ENCODE results near the gene BLM.

The BLM gene

DNA sequence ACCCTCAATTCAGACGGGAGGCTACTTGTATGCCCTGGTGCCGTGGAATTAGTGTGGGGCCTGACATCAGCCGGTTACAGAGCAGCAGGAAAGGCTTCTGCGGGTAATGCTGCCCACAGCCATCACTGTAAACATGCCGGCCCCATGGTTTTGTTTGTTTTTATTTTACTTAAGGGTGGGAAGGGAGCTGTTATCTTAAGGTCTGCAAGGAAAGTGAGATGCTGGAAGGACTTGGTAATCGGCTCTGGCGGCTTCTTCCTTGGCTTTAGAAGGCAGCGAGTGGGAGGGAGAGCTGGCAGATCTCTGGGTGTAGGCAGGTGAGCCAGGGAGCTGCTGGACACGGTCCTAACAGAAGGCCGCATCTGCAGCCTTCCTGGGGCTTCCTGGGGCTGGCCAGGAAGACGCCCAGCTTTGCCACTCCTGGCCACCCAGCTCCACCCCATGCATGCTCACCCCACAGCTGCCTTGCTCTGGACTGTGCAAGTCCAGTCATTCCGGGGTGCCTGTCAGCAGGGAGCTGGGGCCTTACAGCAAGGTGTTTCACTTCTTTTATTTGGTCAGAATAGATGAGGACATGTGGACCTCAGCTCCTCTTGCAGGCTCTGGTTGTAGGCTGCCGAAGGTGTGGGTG lies 97.2 kb downstream of the BLM start:
- DNase-seq (ENCODE audit: extremely low spot score), result no peak
- TF ChIP-seq BHLHE40 (IDR thresholded peaks at IDR 0.05; ENCODE audit: borderline replicate concordance), result no peak
- TF ChIP-seq FOXM1 (IDR thresholded peaks at IDR 0.05; ENCODE audit: borderline replicate concordance), result no peak
- ChIA-PET CTCF (interaction anchor here (0.7 to 1.7 kb wide), 2 partner anchors 13 to 72 kb away, joined by 4 to 6 read pairs; no protein-coding TSS in a partner anchor), POLR2A (interaction anchor here (1.1 kb wide), 1 partner anchor 97 kb away, joined by 3 read pairs; the partner anchor contains the start of gene BLM)

GRCh38 chr15:90816401-90817116 lies 99.4 kb downstream of the BLM start:
- ChIA-PET POLR2A (no interaction called here), CTCF (no interaction called here)
- no peak for TF ChIP-seq L3MBTL2 (conservative IDR thresholded peaks at IDR 0.05)
- TF ChIP-seq TARDBP (IDR thresholded peaks at IDR 0.05), result no peak
- no peak for TF ChIP-seq HDGF (IDR thresholded peaks at IDR 0.05; ENCODE audit: borderline replicate concordance)
- no peak for TF ChIP-seq ZNF384 (IDR thresholded peaks at IDR 0.05)
- no peak for DNase-seq (ENCODE audit: extremely low spot score)

- POLR2A ChIA-PET, result interaction anchor here (1.3 kb wide), 1 partner anchor 10 kb away, joined by 3 read pairs; no protein-coding TSS in a partner anchor
- TF ChIP-seq FOXA1 (IDR thresholded peaks at IDR 0.05), result no peak
- TF ChIP-seq FOXK2 (IDR thresholded peaks at IDR 0.05), result no peak
- TF ChIP-seq ZNF384 (IDR thresholded peaks at IDR 0.05), result no peak
- no peak for TF ChIP-seq TARDBP (IDR thresholded peaks at IDR 0.05)
- no peak for TF ChIP-seq L3MBTL2 (conservative IDR thresholded peaks at IDR 0.05)
- no peak for TF ChIP-seq CTBP1 (IDR thresholded peaks at IDR 0.05; ENCODE audit: borderline replicate concordance)
- TF ChIP-seq NFRKB (IDR thresholded peaks at IDR 0.05), result no peak
- TF ChIP-seq HDGF (IDR thresholded peaks at IDR 0.05; ENCODE audit: borderline replicate concordance), result no peak
- no peak for TF ChIP-seq SUZ12 (IDR thresholded peaks at IDR 0.05)
- TF ChIP-seq ARNT (IDR thresholded peaks at IDR 0.05), result no peak
- TF ChIP-seq BHLHE40 (IDR thresholded peaks at IDR 0.05; ENCODE audit: borderline replicate concordance), result no peak
- TF ChIP-seq FOXM1 (IDR thresholded peaks at IDR 0.05; ENCODE audit: borderline replicate concordance), result no peak
- TF ChIP-seq ELF4 (IDR thresholded peaks at IDR 0.05), result no peak
- TF ChIP-seq LEF1 (IDR thresholded peaks at IDR 0.05; ENCODE audit: borderline replicate concordance), result no peak
- TF ChIP-seq SP1 (IDR thresholded peaks at IDR 0.05), result no peak
- TF ChIP-seq, protein P1, sequence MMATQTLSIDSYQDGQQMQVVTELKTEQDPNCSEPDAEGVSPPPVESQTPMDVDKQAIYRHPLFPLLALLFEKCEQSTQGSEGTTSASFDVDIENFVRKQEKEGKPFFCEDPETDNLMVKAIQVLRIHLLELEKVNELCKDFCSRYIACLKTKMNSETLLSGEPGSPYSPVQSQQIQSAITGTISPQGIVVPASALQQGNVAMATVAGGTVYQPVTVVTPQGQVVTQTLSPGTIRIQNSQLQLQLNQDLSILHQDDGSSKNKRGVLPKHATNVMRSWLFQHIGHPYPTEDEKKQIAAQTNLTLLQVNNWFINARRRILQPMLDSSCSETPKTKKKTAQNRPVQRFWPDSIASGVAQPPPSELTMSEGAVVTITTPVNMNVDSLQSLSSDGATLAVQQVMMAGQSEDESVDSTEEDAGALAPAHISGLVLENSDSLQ (IDR thresholded peaks at IDR 0.05), result no peak
- no peak for DNase-seq (ENCODE audit: extremely low spot score)
- CTCF ChIA-PET, result no interaction called here
Measured at GRCh38 chr15:90817117-90818057, 100.2 kb downstream of the BLM start.

DNA sequence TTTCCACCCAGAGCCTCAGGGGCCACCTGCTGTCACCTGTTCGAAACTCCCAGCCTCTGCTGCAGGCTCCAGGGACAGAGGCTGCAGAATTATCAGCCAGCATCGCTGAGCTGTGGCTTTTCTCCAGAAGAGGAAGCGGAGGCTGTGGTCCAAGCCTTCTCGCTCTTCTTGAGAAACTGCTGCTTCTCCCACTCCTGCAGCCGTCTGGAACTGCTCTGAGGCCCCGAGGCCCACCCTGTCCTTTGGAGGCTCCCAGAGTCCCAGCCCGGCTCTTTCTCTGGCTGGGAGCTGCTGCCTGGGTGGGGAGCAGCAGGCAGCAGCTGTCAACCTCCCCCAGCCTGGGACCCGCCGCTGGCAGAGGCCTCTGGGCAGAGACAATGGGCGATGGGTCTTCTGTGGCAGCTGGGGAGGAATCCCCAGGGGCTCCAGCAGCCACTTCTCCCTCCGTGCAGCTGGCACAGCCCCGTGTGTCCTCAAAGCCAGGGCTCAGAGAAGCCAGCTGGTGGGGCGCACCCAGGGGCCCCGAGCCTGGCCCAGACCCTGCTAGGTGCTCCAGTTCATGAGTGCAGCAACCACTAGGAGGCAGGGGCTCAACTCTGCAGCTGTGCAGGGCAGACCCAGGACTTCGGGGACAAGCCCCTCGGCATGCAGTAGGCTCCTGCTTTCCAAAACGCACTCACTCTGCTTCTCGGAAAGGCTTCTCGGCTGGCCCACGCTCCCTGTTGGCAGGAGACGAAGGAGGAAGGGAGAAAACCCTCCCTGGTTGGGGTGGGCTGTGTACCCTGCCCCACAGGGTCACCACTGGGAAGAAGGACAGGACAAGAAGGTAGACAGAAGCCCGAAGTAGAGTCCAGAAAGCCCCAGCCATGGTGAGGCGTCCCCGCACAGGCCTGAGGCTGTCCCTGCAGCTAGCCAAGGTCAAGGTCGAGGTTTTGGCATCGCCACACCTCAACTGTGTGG lies 101.4 kb downstream of the BLM start:
- no peak for DNase-seq (ENCODE audit: extremely low spot score)
- ChIA-PET CTCF (interaction anchor here (0.7 to 0.9 kb wide), 2 partner anchors 53 to 83 kb away, joined by 3 to 4 read pairs; no protein-coding TSS in a partner anchor), POLR2A (interaction anchor here (1.3 kb wide), 1 partner anchor 9 kb away, joined by 3 read pairs; no protein-coding TSS in a partner anchor)
- no peak for TF ChIP-seq ZNF384 (IDR thresholded peaks at IDR 0.05)
- no peak for TF ChIP-seq CTBP1 (IDR thresholded peaks at IDR 0.05; ENCODE audit: borderline replicate concordance)
- no peak for TF ChIP-seq SP1 (IDR thresholded peaks at IDR 0.05)
- TF ChIP-seq L3MBTL2 (conservative IDR thresholded peaks at IDR 0.05), result no peak
- TF ChIP-seq ELF4 (IDR thresholded peaks at IDR 0.05), result no peak
- no peak for TF ChIP-seq TARDBP (IDR thresholded peaks at IDR 0.05)
- TF ChIP-seq, protein P1 (IDR thresholded peaks at IDR 0.05), result no peak
- TF ChIP-seq BHLHE40 (IDR thresholded peaks at IDR 0.05; ENCODE audit: borderline replicate concordance), result no peak
- TF ChIP-seq FOXA1 (IDR thresholded peaks at IDR 0.05), result no peak
- TF ChIP-seq SUZ12 (IDR thresholded peaks at IDR 0.05), result no peak
- TF ChIP-seq FOXK2 (IDR thresholded peaks at IDR 0.05), result no peak
- no peak for TF ChIP-seq LEF1 (IDR thresholded peaks at IDR 0.05; ENCODE audit: borderline replicate concordance)
- TF ChIP-seq ARNT (IDR thresholded peaks at IDR 0.05), result no peak
- TF ChIP-seq FOXM1 (IDR thresholded peaks at IDR 0.05; ENCODE audit: borderline replicate concordance), result no peak
- TF ChIP-seq NFRKB (IDR thresholded peaks at IDR 0.05), result no peak
- TF ChIP-seq HDGF (IDR thresholded peaks at IDR 0.05; ENCODE audit: borderline replicate concordance), result no peak

DNA sequence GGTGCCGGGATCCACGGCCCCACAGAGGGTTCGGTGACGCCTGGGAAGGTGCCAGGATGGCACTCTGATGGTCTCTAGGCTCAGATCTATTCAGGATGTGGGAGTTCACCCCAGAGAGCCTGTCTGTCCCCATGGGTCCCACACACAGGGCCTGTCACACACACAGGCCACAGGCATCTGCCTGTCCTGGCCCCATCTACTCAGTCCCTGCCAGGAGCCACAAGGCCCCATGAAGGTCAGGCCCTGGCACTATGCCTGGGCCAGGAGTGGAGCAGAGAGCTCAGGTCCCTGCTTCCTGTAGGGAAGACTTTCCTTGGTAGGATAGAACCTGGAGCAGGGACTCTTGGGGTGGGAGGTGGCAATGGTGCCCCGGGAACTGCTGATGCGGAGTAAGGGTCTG lies 102.2 kb downstream of the BLM start:
- POLR2A ChIA-PET, result no interaction called here
- no peak for TF ChIP-seq ELF4 (IDR thresholded peaks at IDR 0.05)
- TF ChIP-seq HDGF (IDR thresholded peaks at IDR 0.05; ENCODE audit: borderline replicate concordance), result no peak
- no peak for TF ChIP-seq FOXA1 (IDR thresholded peaks at IDR 0.05)
- TF ChIP-seq LEF1 (IDR thresholded peaks at IDR 0.05; ENCODE audit: borderline replicate concordance), result no peak
- no peak for TF ChIP-seq ZNF384 (IDR thresholded peaks at IDR 0.05)
- no peak for TF ChIP-seq FOXM1 (IDR thresholded peaks at IDR 0.05; ENCODE audit: borderline replicate concordance)
- no peak for TF ChIP-seq BHLHE40 (IDR thresholded peaks at IDR 0.05; ENCODE audit: borderline replicate concordance)
- TF ChIP-seq ARNT (IDR thresholded peaks at IDR 0.05), result no peak
- TF ChIP-seq, protein P1 (IDR thresholded peaks at IDR 0.05), result no peak
- no peak for TF ChIP-seq TARDBP (IDR thresholded peaks at IDR 0.05)
- TF ChIP-seq NFRKB (IDR thresholded peaks at IDR 0.05), result no peak
- TF ChIP-seq CTBP1 (IDR thresholded peaks at IDR 0.05; ENCODE audit: borderline replicate concordance), result no peak
- TF ChIP-seq L3MBTL2 (conservative IDR thresholded peaks at IDR 0.05), result no peak
- TF ChIP-seq SUZ12 (IDR thresholded peaks at IDR 0.05), result no peak
- TF ChIP-seq SP1 (IDR thresholded peaks at IDR 0.05), result no peak
- TF ChIP-seq FOXK2 (IDR thresholded peaks at IDR 0.05), result no peak
- CTCF ChIA-PET, result interaction anchor here (0.6 kb wide), 1 partner anchor 24 kb away, joined by 4 read pairs; no protein-coding TSS in a partner anchor
- no peak for DNase-seq (ENCODE audit: extremely low spot score)
